ENCODE measurements around the gene S100A7A.
A peak's percentile ranks its signal among the peaks of the same experiment; 100 is the strongest.

S100A7A gene

DNA sequence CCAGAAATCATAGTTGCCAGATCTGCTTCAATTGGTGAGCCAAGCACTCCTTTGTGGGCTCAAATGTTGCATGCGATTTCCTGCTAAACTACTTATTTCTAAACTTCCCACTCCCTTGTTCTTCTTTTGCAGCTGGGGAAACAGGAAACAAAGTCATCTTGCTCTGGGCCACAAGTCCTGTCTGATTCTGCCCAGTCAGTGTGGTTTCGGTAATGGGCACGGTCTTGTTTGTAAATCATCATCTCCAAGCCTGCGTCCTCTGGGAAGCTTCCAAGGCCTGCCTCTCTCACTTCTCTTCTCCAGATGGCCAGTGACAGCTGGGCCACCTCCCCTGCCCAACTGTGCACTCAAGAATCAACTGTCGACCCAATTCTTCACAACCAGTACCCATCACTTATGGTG, 29.8 kb upstream of the S100A7A start:
- Histone ChIP-seq H3K27ac (ENCODE audit: low read length) (no peak overlapping the region), H3K9me3 (ENCODE audit: control insufficient read depth in 1 of 2, low read length in 2 of 2) (peaks cover 0 to 4% of the 10 kb centered on the region in 2 donors), H3K4me1 (ENCODE audit: control insufficient read depth in 1 of 2, insufficient read depth in 2 of 2, low read length in 2 of 2) (no peaks in the 10 kb centered on the region), H3K27me3 (ENCODE audit: low read depth, low read length) (no peaks in the 10 kb centered on the region), H3K4me3 (ENCODE audit: low read depth in 1 of 2, low read length in 2 of 2) (no peak overlapping the region), H3K36me3 (ENCODE audit: control insufficient read depth in 1 of 2, insufficient read depth in 2 of 2, low read length in 2 of 2) (no peaks in the 10 kb centered on the region)

DNA sequence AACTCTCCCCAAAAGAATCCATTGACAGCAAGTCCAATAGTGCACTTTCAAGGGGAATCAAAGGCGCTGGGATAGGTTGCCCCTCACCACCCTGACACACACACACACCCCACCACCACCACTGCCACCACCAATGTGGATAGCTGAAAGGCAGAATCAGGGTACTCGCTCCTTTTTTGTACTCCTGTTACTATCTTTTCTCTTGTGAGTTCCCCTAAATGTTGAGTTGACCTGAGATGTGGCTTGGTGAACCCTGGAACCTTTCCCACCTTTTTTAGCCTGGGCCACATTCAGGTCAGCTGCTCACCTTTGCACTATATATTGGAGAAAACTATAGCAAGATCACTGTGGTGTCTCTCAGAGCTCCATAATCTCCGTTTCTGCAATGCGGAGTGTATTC, 29.3 kb upstream of the S100A7A start:
- no peak overlapping the region for H3K4me3 ChIP-seq (ENCODE audit: low read depth in 1 of 2, low read length in 2 of 2)
- no peaks in the 10 kb centered on the region for H3K27me3 ChIP-seq (ENCODE audit: low read depth, low read length)
- H3K9me3 ChIP-seq (ENCODE audit: control insufficient read depth in 1 of 2, low read length in 2 of 2): peaks cover 0 to 4% of the 10 kb centered on the region in 2 donors
- H3K27ac ChIP-seq (ENCODE audit: low read length): no peak overlapping the region
- no peaks in the 10 kb centered on the region for H3K4me1 ChIP-seq (ENCODE audit: control insufficient read depth in 1 of 2, insufficient read depth in 2 of 2, low read length in 2 of 2)
- no peaks in the 10 kb centered on the region for H3K36me3 ChIP-seq (ENCODE audit: control insufficient read depth in 1 of 2, insufficient read depth in 2 of 2, low read length in 2 of 2)

DNA sequence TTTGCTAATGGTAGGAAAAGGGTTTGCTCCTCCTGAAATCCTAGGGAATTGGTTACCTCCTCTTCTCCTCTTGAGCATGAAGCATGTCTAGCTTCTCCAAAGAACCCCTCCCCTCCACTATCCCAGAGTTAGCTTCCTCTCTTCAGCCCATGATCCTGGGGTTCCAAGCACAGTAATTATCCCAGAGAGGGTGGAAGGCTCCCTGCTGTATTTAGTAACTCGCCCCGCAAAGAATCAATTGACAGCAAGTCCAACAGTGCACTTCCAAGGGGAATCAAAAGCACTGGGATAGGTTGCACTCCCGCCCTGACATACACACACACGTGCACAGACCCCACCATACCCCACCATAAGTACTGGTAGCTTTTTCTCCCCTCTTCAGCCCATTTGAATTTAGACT, 28.5 kb upstream of the S100A7A start:
- peaks cover 0 to 2% of the 10 kb centered on the region in 2 donors for H3K9me3 ChIP-seq (ENCODE audit: control insufficient read depth in 1 of 2, low read length in 2 of 2)
- no peak overlapping the region for H3K27ac ChIP-seq (ENCODE audit: low read length)
- H3K4me3 ChIP-seq (ENCODE audit: low read depth in 1 of 2, low read length in 2 of 2): no peak overlapping the region
- no peaks in the 10 kb centered on the region for H3K36me3 ChIP-seq (ENCODE audit: control insufficient read depth in 1 of 2, insufficient read depth in 2 of 2, low read length in 2 of 2)
- H3K27me3 ChIP-seq (ENCODE audit: low read depth, low read length): no peaks in the 10 kb centered on the region
- no peaks in the 10 kb centered on the region for H3K4me1 ChIP-seq (ENCODE audit: control insufficient read depth in 1 of 2, insufficient read depth in 2 of 2, low read length in 2 of 2)

DNA sequence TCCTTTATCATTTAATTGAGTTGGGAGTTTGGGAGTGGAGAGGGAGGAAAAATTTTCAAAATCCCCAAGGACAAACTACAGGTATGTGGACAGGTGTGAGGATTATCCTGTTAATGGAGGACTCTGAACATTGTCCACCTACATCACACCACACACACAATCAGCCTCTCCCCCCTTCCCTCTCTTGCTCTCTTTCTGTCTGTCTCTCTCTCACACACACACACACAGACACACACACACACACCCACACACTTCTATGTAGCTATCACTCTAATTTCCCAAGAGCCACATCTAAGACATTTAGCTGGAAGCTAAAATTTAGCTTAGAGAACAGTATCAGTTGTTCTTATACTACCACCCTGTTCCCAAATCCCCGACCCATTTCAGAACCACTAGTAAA, 26.9 kb upstream of the S100A7A start:
- Histone ChIP-seq H3K36me3 (ENCODE audit: control insufficient read depth in 1 of 2, insufficient read depth in 2 of 2, low read length in 2 of 2) (no peaks in the 10 kb centered on the region), H3K4me1 (ENCODE audit: control insufficient read depth in 1 of 2, insufficient read depth in 2 of 2, low read length in 2 of 2) (no peaks in the 10 kb centered on the region), H3K27ac (ENCODE audit: low read length) (no peak overlapping the region), H3K27me3 (ENCODE audit: low read depth, low read length) (no peaks in the 10 kb centered on the region), H3K4me3 (ENCODE audit: low read depth in 1 of 2, low read length in 2 of 2) (no peak overlapping the region), H3K9me3 (ENCODE audit: control insufficient read depth in 1 of 2, low read length in 2 of 2) (no peaks in the 10 kb centered on the region)

- no peaks in the 10 kb centered on the region for H3K27me3 ChIP-seq (ENCODE audit: low read depth, low read length)
- no peaks in the 10 kb centered on the region for H3K4me1 ChIP-seq (ENCODE audit: control insufficient read depth in 1 of 2, insufficient read depth in 2 of 2, low read length in 2 of 2)
- peak overlapping the region in 1 of 2 donors; percentile 1 for H3K4me3 ChIP-seq (ENCODE audit: low read depth in 1 of 2, low read length in 2 of 2)
- no peaks in the 10 kb centered on the region for H3K9me3 ChIP-seq (ENCODE audit: control insufficient read depth in 1 of 2, low read length in 2 of 2)
- no peaks in the 10 kb centered on the region for H3K36me3 ChIP-seq (ENCODE audit: control insufficient read depth in 1 of 2, insufficient read depth in 2 of 2, low read length in 2 of 2)
- H3K27ac ChIP-seq (ENCODE audit: low read length): no peak overlapping the region
Measured at GRCh38 chr1:153389973-153390879, 26.1 kb upstream of the S100A7A start.

DNA sequence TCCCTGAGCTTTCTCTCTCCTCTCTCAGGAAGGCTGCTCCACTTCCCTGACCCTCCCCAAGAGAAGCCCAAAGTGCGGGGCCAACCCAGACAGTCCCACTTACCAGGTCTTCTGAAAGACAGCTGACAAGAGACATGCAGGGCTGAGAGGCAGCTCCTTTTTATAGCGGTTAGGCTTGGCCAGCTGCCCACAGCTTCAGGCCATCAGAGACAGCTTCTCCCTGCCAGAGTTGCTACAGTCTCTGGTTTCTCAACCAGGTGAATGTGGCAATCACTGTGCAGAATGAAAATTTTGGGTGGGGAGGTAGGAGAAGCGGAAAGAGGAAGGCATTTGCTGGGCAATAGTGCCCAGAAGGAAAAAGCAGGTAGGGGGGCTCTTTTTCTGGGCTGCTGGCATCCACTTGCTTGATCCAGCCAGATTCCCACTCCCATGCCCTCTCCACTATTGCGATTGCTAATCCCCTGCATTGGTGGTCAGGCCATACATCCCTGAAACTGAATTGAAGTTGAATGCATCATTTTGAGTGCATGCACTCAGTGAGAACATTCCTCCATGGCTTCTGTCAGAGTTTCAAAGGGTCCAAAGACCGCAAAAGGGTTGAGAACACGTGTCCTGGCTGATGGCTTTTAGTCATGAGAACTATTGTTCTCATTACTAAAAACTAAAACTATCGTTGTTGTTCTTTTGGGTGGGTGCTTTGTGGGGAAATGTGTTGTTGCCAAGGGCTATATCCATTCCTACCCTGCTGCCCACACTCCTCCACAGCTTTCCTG, 25.2 kb upstream of the S100A7A start, which contains the start of gene S100A8:
Gene S100A8, minus strand, starts transcription at position 136 of the 773 bp plus-strand sequence. CDS start 538 bp downstream, outside the sequence.
- Histone ChIP-seq H3K4me3 (ENCODE audit: low read depth in 1 of 2, low read length in 2 of 2) (peak within 1 kb of the TSS in 1 of 2 donors; percentile 1), H3K9me3 (ENCODE audit: control insufficient read depth in 1 of 2, low read length in 2 of 2) (no peaks in the 10 kb centered on the region), H3K4me1 (ENCODE audit: control insufficient read depth in 1 of 2, insufficient read depth in 2 of 2, low read length in 2 of 2) (no peaks in the 10 kb centered on the region), H3K36me3 (ENCODE audit: control insufficient read depth in 1 of 2, insufficient read depth in 2 of 2, low read length in 2 of 2) (no peaks in the 10 kb centered on the region), H3K27ac (ENCODE audit: low read length) (no peak within 1 kb of the TSS), H3K27me3 (ENCODE audit: low read depth, low read length) (no peaks in the 10 kb centered on the region)

- Histone ChIP-seq H3K4me3 (ENCODE audit: low read depth in 1 of 2, low read length in 2 of 2) (no peak overlapping the region), H3K27ac (ENCODE audit: low read length) (no peak overlapping the region), H3K27me3 (ENCODE audit: low read depth, low read length) (no peaks in the 10 kb centered on the region), H3K4me1 (ENCODE audit: control insufficient read depth in 1 of 2, insufficient read depth in 2 of 2, low read length in 2 of 2) (no peaks in the 10 kb centered on the region), H3K9me3 (ENCODE audit: control insufficient read depth in 1 of 2, low read length in 2 of 2) (no peaks in the 10 kb centered on the region), H3K36me3 (ENCODE audit: control insufficient read depth in 1 of 2, insufficient read depth in 2 of 2, low read length in 2 of 2) (no peaks in the 10 kb centered on the region)
Measured at GRCh38 chr1:153392258-153392657, 24.1 kb upstream of the S100A7A start.

- H3K36me3 ChIP-seq (ENCODE audit: control insufficient read depth in 1 of 2, insufficient read depth in 2 of 2, low read length in 2 of 2): no peaks in the 10 kb centered on the region
- no peak overlapping the region for H3K27ac ChIP-seq (ENCODE audit: low read length)
- H3K9me3 ChIP-seq (ENCODE audit: control insufficient read depth in 1 of 2, low read length in 2 of 2): no peaks in the 10 kb centered on the region
- no peaks in the 10 kb centered on the region for H3K4me1 ChIP-seq (ENCODE audit: control insufficient read depth in 1 of 2, insufficient read depth in 2 of 2, low read length in 2 of 2)
- no peak overlapping the region for H3K4me3 ChIP-seq (ENCODE audit: low read depth in 1 of 2, low read length in 2 of 2)
- no peaks in the 10 kb centered on the region for H3K27me3 ChIP-seq (ENCODE audit: low read depth, low read length)
Measured at GRCh38 chr1:153392822-153393221, 23.5 kb upstream of the S100A7A start.

DNA sequence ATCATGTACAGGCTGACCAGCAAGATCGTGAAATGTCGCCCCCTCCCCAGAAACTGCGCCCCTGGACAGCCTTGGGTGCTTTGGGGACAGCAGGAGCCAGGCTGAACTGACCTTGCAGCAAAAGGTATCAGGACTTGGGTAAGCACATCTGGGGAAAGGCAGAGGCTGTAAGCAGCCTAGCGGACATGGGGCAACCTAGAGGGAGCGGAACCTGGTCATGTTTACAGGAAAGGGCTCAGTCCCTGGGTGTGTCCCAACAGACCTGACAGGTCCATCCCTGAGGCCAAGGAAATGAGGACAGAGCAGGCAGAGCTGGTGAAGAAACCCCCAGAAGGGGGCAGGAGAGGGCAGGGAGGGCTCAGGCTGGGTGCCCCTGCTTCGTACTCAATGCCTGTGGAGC, 22.4 kb upstream of the S100A7A start:
- H3K4me1 ChIP-seq (ENCODE audit: control insufficient read depth in 1 of 2, insufficient read depth in 2 of 2, low read length in 2 of 2): no peaks in the 10 kb centered on the region
- no peaks in the 10 kb centered on the region for H3K9me3 ChIP-seq (ENCODE audit: control insufficient read depth in 1 of 2, low read length in 2 of 2)
- H3K4me3 ChIP-seq (ENCODE audit: low read depth in 1 of 2, low read length in 2 of 2): no peak overlapping the region
- H3K27ac ChIP-seq (ENCODE audit: low read length): no peak overlapping the region
- no peaks in the 10 kb centered on the region for H3K36me3 ChIP-seq (ENCODE audit: control insufficient read depth in 1 of 2, insufficient read depth in 2 of 2, low read length in 2 of 2)
- no peaks in the 10 kb centered on the region for H3K27me3 ChIP-seq (ENCODE audit: low read depth, low read length)

- H3K4me3 ChIP-seq (ENCODE audit: low read depth in 1 of 2, low read length in 2 of 2): no peak overlapping the region
- H3K27ac ChIP-seq (ENCODE audit: low read length): no peak overlapping the region
- no peaks in the 10 kb centered on the region for H3K27me3 ChIP-seq (ENCODE audit: low read depth, low read length)
- H3K9me3 ChIP-seq (ENCODE audit: control insufficient read depth in 1 of 2, low read length in 2 of 2): no peaks in the 10 kb centered on the region
- H3K36me3 ChIP-seq (ENCODE audit: control insufficient read depth in 1 of 2, insufficient read depth in 2 of 2, low read length in 2 of 2): no peaks in the 10 kb centered on the region
- no peaks in the 10 kb centered on the region for H3K4me1 ChIP-seq (ENCODE audit: control insufficient read depth in 1 of 2, insufficient read depth in 2 of 2, low read length in 2 of 2)
Measured at GRCh38 chr1:153394391-153394790, 21.9 kb upstream of the S100A7A start.

- Histone ChIP-seq H3K27me3 (ENCODE audit: low read depth, low read length) (no peaks in the 10 kb centered on the region), H3K4me1 (ENCODE audit: control insufficient read depth in 1 of 2, insufficient read depth in 2 of 2, low read length in 2 of 2) (no peaks in the 10 kb centered on the region)
Measured at GRCh38 chr1:153395136-153395685, 21.1 kb upstream of the S100A7A start.

More at GRCh38 chr1:153395136-153395685, 21.1 kb upstream of the S100A7A start:
- Histone ChIP-seq H3K9me3 (ENCODE audit: control insufficient read depth in 1 of 2, low read length in 2 of 2) (no peaks in the 10 kb centered on the region), H3K4me3 (ENCODE audit: low read depth in 1 of 2, low read length in 2 of 2) (no peak overlapping the region), H3K36me3 (ENCODE audit: control insufficient read depth in 1 of 2, insufficient read depth in 2 of 2, low read length in 2 of 2) (no peaks in the 10 kb centered on the region), H3K27ac (ENCODE audit: low read length) (no peak overlapping the region)
